HG03571 (cell line): ENCODE measurements around the gene PAQR5.
"Not testable (repeated sequence)": the region's sequence is repeated elsewhere in the genome, so short reads cannot be mapped to it uniquely, and the experiment has no call there.

Source experiments
- ATAC-seq: cut with Tn5 transposase; IDR thresholded peaks from one replicate; pipeline ENCODE4 v1.9.1; 2021; ENCODE audit not compliant: unreplicated experiment

The PAQR5 gene

GRCh38 chr15:69292826-69293420, 5.8 kb upstream of the PAQR5 start:
- ATAC-seq: no peak

GRCh38 chr15:69293741-69294615, 4.7 kb upstream of the PAQR5 start:
- ATAC-seq: no peak

- ATAC-seq: no peak
Measured at GRCh38 chr15:69296606-69297005, 2.1 kb upstream of the PAQR5 start.

GRCh38 chr15:69297642-69298353, 914 bp upstream of the PAQR5 start:
- ATAC-seq: no peak

- no peak for ATAC-seq
Measured at GRCh38 chr15:69298354-69298696, 387 bp upstream of the PAQR5 start.

GRCh38 chr15:69299451-69299886, 757 bp downstream of the PAQR5 start:
- ATAC-seq: no peak

- ATAC-seq: no peak
Measured at GRCh38 chr15:69299943-69300588, 1.4 kb downstream of the PAQR5 start.

GRCh38 chr15:69301101-69301500, 2.4 kb downstream of the PAQR5 start:
- ATAC-seq: not testable (repeated sequence)

- not testable (repeated sequence) for ATAC-seq
Measured at GRCh38 chr15:69302087-69302486, 3.4 kb downstream of the PAQR5 start.

- ATAC-seq: no peak
Measured at GRCh38 chr15:69302929-69303328, 4.2 kb downstream of the PAQR5 start.

- ATAC-seq: no peak
Measured at GRCh38 chr15:69303337-69304181, 4.8 kb downstream of the PAQR5 start.

- no peak for ATAC-seq
Measured at GRCh38 chr15:69304182-69304545, 5.5 kb downstream of the PAQR5 start.

GRCh38 chr15:69305204-69305931, 6.7 kb downstream of the PAQR5 start:
- no peak for ATAC-seq

GRCh38 chr15:69305933-69306568, 7.3 kb downstream of the PAQR5 start:
- no peak for ATAC-seq

GRCh38 chr15:69307939-69308338, 9.2 kb downstream of the PAQR5 start:
- ATAC-seq: no peak

GRCh38 chr15:69308949-69309348, 10.2 kb downstream of the PAQR5 start:
- no peak for ATAC-seq

GRCh38 chr15:69311319-69311721, 12.6 kb downstream of the PAQR5 start:
- ATAC-seq: no peak

GRCh38 chr15:69313432-69314000, 14.8 kb downstream of the PAQR5 start:
- ATAC-seq: no peak

- no peak for ATAC-seq
Measured at GRCh38 chr15:69314131-69314530, 15.4 kb downstream of the PAQR5 start.
